DMS153 treated with DMSO at 0.1 percent for 48 hours (cell line): Measurements from ENCODE around the gene ASB17.
"Not testable (repeated sequence)": the region's sequence is repeated elsewhere in the genome, so short reads cannot be mapped to it uniquely, and the experiment has no call there.

Source experiments
- DNase-seq: peaks from one replicate; lab custom pipeline; 2025; ENCODE audit not compliant: unreplicated experiment; lab: John Stamatoyannopoulos, UW

Gene ASB17

GRCh38 chr1:75932304-75932703 lies at the start of gene ASB17:
TSS of gene ASB17 (minus strand) at chr1:75932404. CDS start at chr1:75932291, 113 bp downstream.
- DNase-seq = no peak

- DNase-seq = no peak
These were observed 49.0 kb upstream of the ASB17 start for GRCh38 chr1:75980972-75981897.

- no peak for DNase-seq
These were observed 38.4 kb upstream of the ASB17 start for GRCh38 chr1:75970631-75971030.

- no peak for DNase-seq
These were observed 37.3 kb upstream of the ASB17 start for GRCh38 chr1:75969550-75969949.

DNA sequence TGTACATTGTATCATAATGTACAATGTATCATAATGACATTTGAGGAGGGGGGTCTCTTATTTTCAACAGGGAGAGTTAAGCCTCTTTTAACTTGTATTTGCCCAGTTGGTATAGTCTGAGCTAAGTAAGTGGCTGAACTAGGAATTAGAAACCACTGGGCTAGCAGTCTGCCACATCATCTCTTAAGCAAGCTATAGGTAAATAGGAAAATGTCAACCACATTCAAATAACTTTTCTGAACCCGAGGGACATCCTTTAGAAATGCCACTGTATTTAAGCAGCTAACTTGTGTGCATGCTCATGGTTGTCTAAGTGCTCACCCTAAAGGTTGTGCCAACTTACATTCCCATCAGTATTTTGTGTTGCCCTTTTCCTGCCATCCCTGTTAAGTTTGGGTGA lies 35.5 kb upstream of the ASB17 start:
- DNase-seq = no peak

- no peak for DNase-seq
These were observed 32.7 kb upstream of the ASB17 start for GRCh38 chr1:75964760-75965408.

GRCh38 chr1:75964110-75964759 lies 32.0 kb upstream of the ASB17 start:
- DNase-seq = not testable (repeated sequence)

DNA sequence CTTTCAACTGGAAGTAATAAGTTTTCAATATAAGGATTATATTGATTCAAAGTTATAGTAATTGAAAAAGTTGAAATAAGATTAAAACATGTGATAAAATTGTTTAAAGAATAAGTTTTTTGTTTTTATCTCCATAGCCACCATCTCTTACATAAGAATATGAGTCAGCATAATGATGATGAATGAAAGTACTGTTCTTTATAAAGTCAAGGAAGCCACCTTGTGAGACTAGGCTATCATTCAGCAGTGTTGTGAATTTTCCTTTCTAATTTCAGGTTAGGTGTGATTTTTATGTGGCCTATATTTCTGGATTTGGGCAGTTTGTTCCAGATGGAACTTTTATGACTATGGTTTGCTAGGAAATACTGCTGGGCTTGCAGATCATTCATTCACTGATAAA lies 22.4 kb upstream of the ASB17 start:
- DNase-seq = no peak

GRCh38 chr1:75953461-75953860 lies 21.3 kb upstream of the ASB17 start:
- no peak for DNase-seq

- DNase-seq = no peak
These were observed 19.8 kb upstream of the ASB17 start for GRCh38 chr1:75952016-75952415.

GRCh38 chr1:75950176-75950575 lies 18.0 kb upstream of the ASB17 start:
- DNase-seq = no peak

GRCh38 chr1:75943037-75943436 lies 10.8 kb upstream of the ASB17 start:
- not testable (repeated sequence) for DNase-seq

- DNase-seq = no peak
These were observed 4.8 kb upstream of the ASB17 start for GRCh38 chr1:75937034-75937433.

- no peak for DNase-seq
These were observed 9.5 kb downstream of the ASB17 start for GRCh38 chr1:75922698-75923097.

GRCh38 chr1:75916834-75917233 lies 15.4 kb downstream of the ASB17 start:
- DNase-seq = no peak

GRCh38 chr1:75908717-75909152 lies 23.5 kb downstream of the ASB17 start:
- no peak for DNase-seq

DNA sequence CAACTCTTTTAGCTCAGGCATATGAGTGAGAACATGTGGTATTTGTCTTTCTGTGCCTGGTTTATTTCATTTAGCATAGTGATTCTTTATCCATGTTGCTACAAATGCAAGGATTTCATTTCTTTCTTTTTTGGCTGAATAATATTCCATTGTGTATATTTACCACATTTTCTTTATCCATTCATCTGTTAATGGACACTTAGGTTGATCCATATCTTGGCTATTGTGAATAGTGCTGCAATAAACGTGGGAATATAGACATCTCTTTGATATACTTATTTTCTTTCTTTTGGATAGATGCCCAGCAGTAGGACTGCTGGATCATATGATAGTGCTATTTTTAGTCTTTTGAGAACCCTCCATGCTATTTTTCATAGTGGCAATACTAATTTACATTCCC lies 30.8 kb downstream of the ASB17 start:
- no peak for DNase-seq

DNA sequence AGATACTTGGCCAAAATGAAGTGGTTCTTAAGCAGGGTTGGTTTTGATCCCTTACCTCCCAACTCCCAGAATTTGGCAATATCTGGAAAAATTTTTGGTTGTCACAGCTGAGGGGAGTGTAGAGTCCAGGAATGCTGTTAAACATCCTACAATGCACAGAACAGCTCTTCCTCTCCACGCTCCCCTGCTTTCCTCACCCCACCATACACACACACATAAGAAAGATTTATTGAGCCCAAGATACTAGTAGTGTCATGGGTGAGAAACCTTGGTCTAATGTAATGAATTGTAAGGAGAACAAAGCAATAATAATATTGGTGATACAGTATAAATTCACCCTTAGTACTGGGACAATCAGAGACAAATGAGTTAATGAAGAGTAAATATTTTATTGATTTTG lies 47.8 kb downstream of the ASB17 start:
- no peak for DNase-seq

DNA sequence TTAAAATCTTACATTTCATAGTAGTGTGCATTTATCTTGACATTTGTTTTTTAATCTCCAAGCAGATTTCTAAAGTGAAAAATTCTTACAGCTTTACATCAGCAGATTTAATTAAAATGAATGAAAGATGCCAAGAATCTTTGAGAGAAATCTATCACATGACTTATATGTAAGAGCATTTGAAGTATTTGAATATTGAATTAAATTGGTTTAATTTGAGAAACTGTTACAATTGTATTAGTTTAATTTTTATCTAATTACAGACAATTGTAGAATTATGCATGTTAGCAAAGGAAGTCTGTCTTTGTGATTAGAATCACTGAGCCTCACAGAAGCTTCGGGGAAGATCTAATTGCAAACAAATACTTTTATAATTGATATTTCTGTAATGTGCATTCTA lies 52.2 kb downstream of the ASB17 start:
- DNase-seq = no peak

GRCh38 chr1:75870951-75871350 lies 61.3 kb downstream of the ASB17 start:
- DNase-seq = no peak
